Measurements from ENCODE around the gene SHC2. TPM values are rescaled to one million over a fixed set of nuclear protein-coding genes. Genes with fewer than 3 reads are reported as not detected.

Gene SHC2
- total RNA-seq, 2 donors from 2014 or later = 119 to 137 TPM

DNA sequence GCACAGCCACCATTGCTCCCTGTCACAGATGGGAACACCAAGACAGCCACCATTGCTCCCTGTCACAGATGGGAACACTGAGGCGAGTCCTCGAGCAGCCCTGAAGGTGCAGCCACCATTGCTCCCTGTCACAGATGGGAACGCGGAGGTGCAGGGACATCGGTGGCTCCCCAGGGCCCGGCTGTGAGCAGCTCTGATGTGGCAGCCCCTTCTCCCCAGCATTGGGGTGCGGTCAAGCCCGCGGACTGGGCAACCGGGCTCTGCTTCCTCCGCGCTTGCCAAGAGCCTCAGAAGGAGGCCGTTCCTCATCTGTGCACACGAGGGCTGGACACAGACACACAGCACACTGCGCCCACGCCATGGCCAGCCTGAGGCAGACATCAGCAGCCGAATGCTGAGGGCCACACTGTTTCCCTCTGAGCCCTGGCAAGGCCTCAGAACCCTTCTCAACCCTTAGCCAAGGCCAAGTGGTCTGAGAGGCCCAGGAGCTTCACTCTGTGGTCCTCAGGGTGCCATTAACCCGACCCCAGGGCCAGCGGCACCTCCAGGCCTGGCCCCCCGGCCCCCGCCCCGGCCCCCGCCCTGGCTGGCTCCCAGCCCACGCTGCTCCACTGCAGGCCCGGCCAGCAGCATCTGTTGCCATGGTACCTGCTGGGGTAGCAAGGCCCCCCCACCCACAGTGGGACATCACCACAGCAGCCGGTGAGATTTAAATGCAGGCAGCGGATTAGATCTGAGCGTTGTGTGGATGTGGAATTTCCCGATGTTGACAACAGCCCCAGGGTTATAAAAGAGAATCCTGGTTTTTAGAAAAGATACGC, 70.2 kb downstream of the SHC2 start:
- ATAC-seq = no peak
- Histone ChIP-seq H3K4me1 (no peaks in the 10 kb centered on the region), H3K4me3 (no peak overlapping the region), H3K27me3 (no peaks in the 10 kb centered on the region), H3K36me3 (replicated peaks in 1 of 2; ENCODE audit: insufficient read depth in 1 of 2, low read depth in 2 of 2) (no peaks in the 10 kb centered on the region), H3K27ac (no peak overlapping the region), H3K9me3 (no peaks in the 10 kb centered on the region)
- 75 to 79% methylated on average over 13 to 26 of the region's 30 CpGs for WGBS, 2 donors
- DNase-seq = peak in 1 of 4 donors; percentile 3
- intact Hi-C loops (cut with DNase I) = no loop called here
- TF ChIP-seq POLR2A (IDR thresholded peaks at IDR 0.05) = no peak
- TF ChIP-seq, protein P1, sequence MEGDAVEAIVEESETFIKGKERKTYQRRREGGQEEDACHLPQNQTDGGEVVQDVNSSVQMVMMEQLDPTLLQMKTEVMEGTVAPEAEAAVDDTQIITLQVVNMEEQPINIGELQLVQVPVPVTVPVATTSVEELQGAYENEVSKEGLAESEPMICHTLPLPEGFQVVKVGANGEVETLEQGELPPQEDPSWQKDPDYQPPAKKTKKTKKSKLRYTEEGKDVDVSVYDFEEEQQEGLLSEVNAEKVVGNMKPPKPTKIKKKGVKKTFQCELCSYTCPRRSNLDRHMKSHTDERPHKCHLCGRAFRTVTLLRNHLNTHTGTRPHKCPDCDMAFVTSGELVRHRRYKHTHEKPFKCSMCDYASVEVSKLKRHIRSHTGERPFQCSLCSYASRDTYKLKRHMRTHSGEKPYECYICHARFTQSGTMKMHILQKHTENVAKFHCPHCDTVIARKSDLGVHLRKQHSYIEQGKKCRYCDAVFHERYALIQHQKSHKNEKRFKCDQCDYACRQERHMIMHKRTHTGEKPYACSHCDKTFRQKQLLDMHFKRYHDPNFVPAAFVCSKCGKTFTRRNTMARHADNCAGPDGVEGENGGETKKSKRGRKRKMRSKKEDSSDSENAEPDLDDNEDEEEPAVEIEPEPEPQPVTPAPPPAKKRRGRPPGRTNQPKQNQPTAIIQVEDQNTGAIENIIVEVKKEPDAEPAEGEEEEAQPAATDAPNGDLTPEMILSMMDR (IDR thresholded peaks at IDR 0.05) = no peak

DNA sequence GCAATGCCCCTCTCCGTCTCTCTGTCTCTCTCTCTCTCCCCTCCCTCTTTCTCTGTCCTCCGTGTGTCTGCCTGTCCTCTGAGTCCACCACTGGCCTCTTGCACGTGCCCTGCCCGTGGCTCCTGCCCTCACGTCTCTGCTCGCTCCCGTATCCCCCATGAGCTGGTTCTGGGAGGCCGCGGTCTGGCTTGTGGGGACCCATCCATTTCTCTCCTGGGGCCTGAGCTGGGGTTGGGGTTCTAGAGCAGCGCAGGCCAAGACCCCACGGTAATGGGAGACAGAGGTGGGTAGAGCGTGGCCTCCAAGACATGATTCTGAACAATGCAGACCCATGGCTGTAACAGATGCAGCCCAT, 70.9 kb downstream of the SHC2 start:
- no peak for ATAC-seq
- no peak for TF ChIP-seq POLR2A (IDR thresholded peaks at IDR 0.05)
- TF ChIP-seq, protein P1 (IDR thresholded peaks at IDR 0.05) = no peak
- intact Hi-C loops (cut with DNase I) = no loop called here
- Histone ChIP-seq H3K27ac (no peak overlapping the region), H3K4me3 (no peak overlapping the region), H3K4me1 (no peaks in the 10 kb centered on the region), H3K27me3 (no peaks in the 10 kb centered on the region), H3K9me3 (no peaks in the 10 kb centered on the region), H3K36me3 (replicated peaks in 1 of 2; ENCODE audit: insufficient read depth in 1 of 2, low read depth in 2 of 2) (no peaks in the 10 kb centered on the region)
- no peak for DNase-seq
- 65 to 70% methylated on average over 12 of the region's 12 CpGs for WGBS, 2 donors

DNA sequence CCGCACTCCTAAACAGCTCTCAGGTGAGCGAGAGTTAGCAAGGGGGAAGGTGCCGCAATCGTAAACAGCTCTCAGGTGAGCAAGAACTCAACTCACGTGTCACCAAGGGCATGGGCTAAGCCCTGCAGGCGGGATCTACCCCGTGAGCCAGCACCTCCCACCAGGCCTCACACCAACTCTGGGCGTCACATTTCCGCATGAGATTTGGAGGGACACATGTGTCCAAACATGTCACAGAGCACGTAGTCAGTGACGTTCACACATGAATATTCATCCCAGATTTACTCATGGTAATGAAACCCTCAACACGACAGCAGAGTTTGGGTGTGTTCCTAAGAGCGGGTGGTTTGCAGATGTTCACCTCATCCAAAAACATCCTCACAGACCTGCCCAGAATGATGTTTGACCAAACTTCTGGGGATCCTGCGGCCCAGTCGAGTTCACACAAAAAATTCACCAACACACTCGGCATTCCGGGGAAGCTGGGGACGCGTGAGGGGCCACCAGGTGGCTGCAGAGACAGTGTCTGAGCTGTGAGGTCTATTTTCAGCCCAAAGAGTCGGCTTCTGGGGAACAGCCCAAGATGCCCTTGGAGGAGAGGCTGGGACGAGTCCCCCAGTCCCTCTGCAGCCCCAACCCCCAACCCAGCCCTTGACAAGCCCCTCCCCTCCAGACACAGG, 71.4 kb downstream of the SHC2 start:
- intact Hi-C loops (cut with DNase I) = no loop called here
- Histone ChIP-seq H3K27ac (no peak overlapping the region), H3K9me3 (no peaks in the 10 kb centered on the region), H3K36me3 (replicated peaks in 1 of 2; ENCODE audit: insufficient read depth in 1 of 2, low read depth in 2 of 2) (no peaks in the 10 kb centered on the region), H3K4me1 (no peaks in the 10 kb centered on the region), H3K4me3 (no peak overlapping the region), H3K27me3 (no peaks in the 10 kb centered on the region)
- peak in 1 of 4 donors; percentile 9 for DNase-seq
- WGBS, 2 donors = 41% methylated on average over 14 to 19 of the region's 21 CpGs
- TF ChIP-seq, protein P1 (IDR thresholded peaks at IDR 0.05) = peak in 1 of 7 experiments; percentile 9
- TF ChIP-seq POLR2A (IDR thresholded peaks at IDR 0.05) = no peak
- no peak for ATAC-seq

DNA sequence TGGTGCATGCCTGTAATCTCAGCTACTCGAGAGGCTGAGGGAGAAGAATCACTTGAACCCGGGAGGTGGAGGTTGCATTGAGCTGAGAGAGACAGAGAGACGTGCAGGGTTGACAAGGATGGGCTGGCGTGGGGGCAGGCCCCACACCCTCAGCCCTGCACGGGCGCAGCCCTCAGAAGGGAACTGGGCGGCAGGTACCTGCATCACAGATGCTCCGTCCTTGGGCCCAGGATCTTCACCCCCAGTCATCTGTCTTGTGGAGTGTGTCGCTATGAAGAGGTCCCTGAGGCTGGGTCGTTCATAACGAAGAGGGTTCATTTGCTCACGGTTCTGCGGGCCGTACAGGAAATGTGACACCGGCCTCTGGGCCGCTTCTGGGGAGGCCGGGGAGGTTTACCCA, 72.1 kb downstream of the SHC2 start:
- no peaks in the 10 kb centered on the region for H3K4me1 ChIP-seq
- no peaks in the 10 kb centered on the region for H3K9me3 ChIP-seq
- DNase-seq (no peak), ATAC-seq (no peak)
- no peak overlapping the region for H3K27ac ChIP-seq
- H3K36me3 ChIP-seq (replicated peaks in 1 of 2; ENCODE audit: insufficient read depth in 1 of 2, low read depth in 2 of 2) = no peaks in the 10 kb centered on the region
- no peak overlapping the region for H3K4me3 ChIP-seq
- intact Hi-C loops (cut with DNase I) = no loop called here
- no peak for TF ChIP-seq POLR2A (IDR thresholded peaks at IDR 0.05)
- TF ChIP-seq, protein P1 (IDR thresholded peaks at IDR 0.05) = no peak
- WGBS, 2 donors = 69 to 71% methylated on average over 15 to 17 of the region's 17 CpGs
- H3K27me3 ChIP-seq = peaks cover 0 to 4% of the 10 kb centered on the region in 2 donors

Measured in body of pancreas (tissue), 4 donors.